ENCODE results near the gene CCDC154. TPM values are rescaled to one million over a fixed set of nuclear protein-coding genes. Genes with fewer than 3 reads are reported as not detected.

The CCDC154 gene
- total RNA-seq, 3 donors from 2014 or later: 0.48 to 1.2 (median 0.98) TPM

GRCh38 chr16:1461146-1461545 is 16.8 kb upstream of the CCDC154 start:
- Histone ChIP-seq H3K27me3 (no peaks in the 10 kb centered on the region), H3K4me1 (no peaks in the 10 kb centered on the region), H3K4me3 (no peak overlapping the region), H3K27ac (no peak overlapping the region), H3K9me3 (no peaks in the 10 kb centered on the region), H3K36me3 (no peaks in the 10 kb centered on the region)
- DNase-seq (ENCODE audit: low spot score in 2 of 2): no peak
- intact Hi-C loops (cut with DNase I; ENCODE audit: low total_unique reads): no loop called here
- no peak for TF ChIP-seq POLR2AphosphoS5 (IDR thresholded peaks at IDR 0.05)
- no peak for TF ChIP-seq CTCF (IDR thresholded peaks at IDR 0.05)
- no peak for TF ChIP-seq POLR2A (IDR thresholded peaks at IDR 0.05)

DNA sequence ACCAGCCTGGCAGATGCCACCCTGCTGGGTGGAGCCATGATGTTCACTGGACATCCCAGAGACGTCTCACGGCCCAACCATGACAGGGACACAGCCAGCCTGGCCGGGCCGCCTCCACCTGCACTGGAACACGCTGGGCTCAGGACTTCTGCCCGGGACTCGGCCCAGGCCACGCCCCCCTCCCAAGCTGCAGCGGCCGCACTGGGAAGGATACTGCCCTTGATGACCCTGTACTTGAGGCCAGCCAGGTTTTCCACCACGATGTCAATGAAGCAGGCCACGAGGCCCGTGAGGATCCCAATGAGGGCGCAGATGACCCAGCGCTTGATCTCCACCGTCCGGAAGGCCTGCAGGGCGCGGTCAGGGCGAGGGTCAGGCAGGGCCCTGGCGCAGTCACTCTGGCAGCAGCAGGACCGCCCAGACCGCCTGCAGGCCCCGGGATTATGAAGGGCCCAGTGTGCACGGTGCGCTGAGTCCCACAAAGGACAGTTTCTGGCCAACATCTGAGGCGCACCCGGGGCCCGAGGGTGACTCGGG is 16.3 kb upstream of the CCDC154 start:
- Histone ChIP-seq H3K4me1 (no peaks in the 10 kb centered on the region), H3K27me3 (no peaks in the 10 kb centered on the region), H3K27ac (no peak overlapping the region), H3K4me3 (no peak overlapping the region), H3K36me3 (no peaks in the 10 kb centered on the region), H3K9me3 (no peaks in the 10 kb centered on the region)
- intact Hi-C loops (cut with DNase I; ENCODE audit: low total_unique reads): no loop called here
- TF ChIP-seq POLR2A (IDR thresholded peaks at IDR 0.05) (no peak), POLR2AphosphoS5 (IDR thresholded peaks at IDR 0.05) (no peak), CTCF (IDR thresholded peaks at IDR 0.05) (no peak)
- DNase-seq (ENCODE audit: low spot score in 2 of 2): no peak

DNA sequence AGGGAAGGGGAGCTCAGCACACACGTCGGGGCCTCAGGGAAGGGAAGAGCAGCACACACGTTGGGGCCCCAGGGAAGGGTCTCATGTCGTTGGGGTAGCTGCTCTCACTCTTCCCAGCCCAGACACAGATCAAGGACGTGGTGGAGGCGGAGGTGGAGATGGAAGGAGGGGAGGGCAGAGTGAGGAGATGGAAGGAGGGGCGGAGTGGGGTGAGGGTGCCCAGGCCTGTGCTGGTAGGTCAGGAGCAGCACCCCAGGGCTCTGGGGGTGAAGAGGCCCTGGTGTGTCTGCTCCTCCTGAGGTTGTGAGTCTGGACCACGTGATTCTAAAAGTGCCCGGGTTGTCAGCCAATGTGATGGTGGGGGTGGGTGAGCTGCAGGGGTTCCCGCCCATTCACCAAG is 15.6 kb upstream of the CCDC154 start:
- no peak for DNase-seq (ENCODE audit: low spot score in 2 of 2)
- H3K9me3 ChIP-seq: no peaks in the 10 kb centered on the region
- H3K4me1 ChIP-seq: no peaks in the 10 kb centered on the region
- H3K27ac ChIP-seq: no peak overlapping the region
- no peak overlapping the region for H3K4me3 ChIP-seq
- no peaks in the 10 kb centered on the region for H3K27me3 ChIP-seq
- H3K36me3 ChIP-seq: no peaks in the 10 kb centered on the region
- TF ChIP-seq CTCF (IDR thresholded peaks at IDR 0.05) (no peak), POLR2A (IDR thresholded peaks at IDR 0.05) (no peak), POLR2AphosphoS5 (IDR thresholded peaks at IDR 0.05) (no peak)
- intact Hi-C loops (cut with DNase I; ENCODE audit: low total_unique reads): loop anchor here (10.0 kb wide), 1 partner anchor 395 kb away; no protein-coding TSS in a partner anchor

DNA sequence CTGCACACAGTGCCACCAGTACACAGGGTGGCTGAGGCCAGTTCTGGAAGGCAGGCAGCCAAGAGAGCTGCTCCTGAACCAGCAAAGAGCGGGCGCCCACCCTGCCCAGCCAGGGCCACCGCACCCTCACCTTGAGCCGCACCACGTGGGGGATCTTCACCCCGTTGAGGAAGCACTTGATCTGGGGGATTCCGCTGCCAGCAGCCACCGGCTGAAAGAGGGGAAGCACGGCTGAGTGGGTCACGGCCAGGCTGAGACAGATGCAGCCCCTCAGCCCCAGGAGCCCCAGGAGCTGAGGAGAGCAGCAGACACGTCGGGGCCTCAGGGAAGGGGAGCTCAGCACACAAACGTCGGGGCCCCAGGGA is 14.6 kb upstream of the CCDC154 start:
- DNase-seq (ENCODE audit: low spot score in 2 of 2): no peak
- no peaks in the 10 kb centered on the region for H3K36me3 ChIP-seq
- TF ChIP-seq CTCF (IDR thresholded peaks at IDR 0.05): no peak
- no peak for TF ChIP-seq POLR2AphosphoS5 (IDR thresholded peaks at IDR 0.05)
- no peak for TF ChIP-seq POLR2A (IDR thresholded peaks at IDR 0.05)
- intact Hi-C loops (cut with DNase I; ENCODE audit: low total_unique reads): loop anchor here (10.0 kb wide), 1 partner anchor 394 kb away; no protein-coding TSS in a partner anchor
- H3K9me3 ChIP-seq: no peaks in the 10 kb centered on the region
- no peak overlapping the region for H3K4me3 ChIP-seq
- no peak overlapping the region for H3K27ac ChIP-seq
- H3K4me1 ChIP-seq: no peaks in the 10 kb centered on the region
- H3K27me3 ChIP-seq: no peaks in the 10 kb centered on the region

- no peak for TF ChIP-seq POLR2AphosphoS5 (IDR thresholded peaks at IDR 0.05)
- no peak for TF ChIP-seq CTCF (IDR thresholded peaks at IDR 0.05)
- TF ChIP-seq POLR2A (IDR thresholded peaks at IDR 0.05): no peak
- Histone ChIP-seq H3K27ac (no peak overlapping the region), H3K27me3 (no peaks in the 10 kb centered on the region), H3K4me1 (no peaks in the 10 kb centered on the region), H3K4me3 (no peak overlapping the region), H3K36me3 (no peaks in the 10 kb centered on the region), H3K9me3 (no peaks in the 10 kb centered on the region)
- intact Hi-C loops (cut with DNase I; ENCODE audit: low total_unique reads): loop anchor here (10.0 kb wide), 1 partner anchor 394 kb away; no protein-coding TSS in a partner anchor
- no peak for DNase-seq (ENCODE audit: low spot score in 2 of 2)
Measured at GRCh38 chr16:1458336-1458976, 14.1 kb upstream of the CCDC154 start.
